ENCODE measurements around the gene GLCCI1.

DNA sequence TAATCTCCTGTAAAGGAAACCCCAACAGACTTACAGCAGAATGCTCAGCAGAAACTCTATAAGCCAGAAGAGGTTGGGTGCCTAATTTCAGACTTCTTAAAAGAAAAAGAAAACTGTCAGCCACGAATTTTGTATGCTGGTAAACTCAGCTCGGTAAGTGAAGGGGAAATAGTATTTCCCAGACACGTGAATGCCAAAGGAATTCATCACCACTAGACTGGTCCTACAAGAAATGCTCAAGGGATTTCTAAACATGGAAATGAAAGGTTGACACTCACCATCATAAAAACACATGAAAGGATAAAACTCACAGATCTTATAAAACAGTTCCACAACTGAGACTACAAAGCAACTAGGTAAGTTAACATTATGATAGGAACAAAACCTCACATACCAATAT, 68.6 kb downstream of the GLCCI1 start:
- TF ChIP-seq, protein P1, sequence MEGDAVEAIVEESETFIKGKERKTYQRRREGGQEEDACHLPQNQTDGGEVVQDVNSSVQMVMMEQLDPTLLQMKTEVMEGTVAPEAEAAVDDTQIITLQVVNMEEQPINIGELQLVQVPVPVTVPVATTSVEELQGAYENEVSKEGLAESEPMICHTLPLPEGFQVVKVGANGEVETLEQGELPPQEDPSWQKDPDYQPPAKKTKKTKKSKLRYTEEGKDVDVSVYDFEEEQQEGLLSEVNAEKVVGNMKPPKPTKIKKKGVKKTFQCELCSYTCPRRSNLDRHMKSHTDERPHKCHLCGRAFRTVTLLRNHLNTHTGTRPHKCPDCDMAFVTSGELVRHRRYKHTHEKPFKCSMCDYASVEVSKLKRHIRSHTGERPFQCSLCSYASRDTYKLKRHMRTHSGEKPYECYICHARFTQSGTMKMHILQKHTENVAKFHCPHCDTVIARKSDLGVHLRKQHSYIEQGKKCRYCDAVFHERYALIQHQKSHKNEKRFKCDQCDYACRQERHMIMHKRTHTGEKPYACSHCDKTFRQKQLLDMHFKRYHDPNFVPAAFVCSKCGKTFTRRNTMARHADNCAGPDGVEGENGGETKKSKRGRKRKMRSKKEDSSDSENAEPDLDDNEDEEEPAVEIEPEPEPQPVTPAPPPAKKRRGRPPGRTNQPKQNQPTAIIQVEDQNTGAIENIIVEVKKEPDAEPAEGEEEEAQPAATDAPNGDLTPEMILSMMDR (IDR thresholded peaks at IDR 0.05; ENCODE audit: insufficient read depth, low read length): no peak
- TF ChIP-seq, protein P2, sequence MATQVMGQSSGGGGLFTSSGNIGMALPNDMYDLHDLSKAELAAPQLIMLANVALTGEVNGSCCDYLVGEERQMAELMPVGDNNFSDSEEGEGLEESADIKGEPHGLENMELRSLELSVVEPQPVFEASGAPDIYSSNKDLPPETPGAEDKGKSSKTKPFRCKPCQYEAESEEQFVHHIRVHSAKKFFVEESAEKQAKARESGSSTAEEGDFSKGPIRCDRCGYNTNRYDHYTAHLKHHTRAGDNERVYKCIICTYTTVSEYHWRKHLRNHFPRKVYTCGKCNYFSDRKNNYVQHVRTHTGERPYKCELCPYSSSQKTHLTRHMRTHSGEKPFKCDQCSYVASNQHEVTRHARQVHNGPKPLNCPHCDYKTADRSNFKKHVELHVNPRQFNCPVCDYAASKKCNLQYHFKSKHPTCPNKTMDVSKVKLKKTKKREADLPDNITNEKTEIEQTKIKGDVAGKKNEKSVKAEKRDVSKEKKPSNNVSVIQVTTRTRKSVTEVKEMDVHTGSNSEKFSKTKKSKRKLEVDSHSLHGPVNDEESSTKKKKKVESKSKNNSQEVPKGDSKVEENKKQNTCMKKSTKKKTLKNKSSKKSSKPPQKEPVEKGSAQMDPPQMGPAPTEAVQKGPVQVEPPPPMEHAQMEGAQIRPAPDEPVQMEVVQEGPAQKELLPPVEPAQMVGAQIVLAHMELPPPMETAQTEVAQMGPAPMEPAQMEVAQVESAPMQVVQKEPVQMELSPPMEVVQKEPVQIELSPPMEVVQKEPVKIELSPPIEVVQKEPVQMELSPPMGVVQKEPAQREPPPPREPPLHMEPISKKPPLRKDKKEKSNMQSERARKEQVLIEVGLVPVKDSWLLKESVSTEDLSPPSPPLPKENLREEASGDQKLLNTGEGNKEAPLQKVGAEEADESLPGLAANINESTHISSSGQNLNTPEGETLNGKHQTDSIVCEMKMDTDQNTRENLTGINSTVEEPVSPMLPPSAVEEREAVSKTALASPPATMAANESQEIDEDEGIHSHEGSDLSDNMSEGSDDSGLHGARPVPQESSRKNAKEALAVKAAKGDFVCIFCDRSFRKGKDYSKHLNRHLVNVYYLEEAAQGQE (IDR thresholded peaks at IDR 0.05; ENCODE audit: insufficient replicate concordance, low read depth): no peak
- TF ChIP-seq POLR2AphosphoS5 (IDR thresholded peaks at IDR 0.05; ENCODE audit: low read depth): no peak
